Measurements from ENCODE around the gene FGD2.

DNA sequence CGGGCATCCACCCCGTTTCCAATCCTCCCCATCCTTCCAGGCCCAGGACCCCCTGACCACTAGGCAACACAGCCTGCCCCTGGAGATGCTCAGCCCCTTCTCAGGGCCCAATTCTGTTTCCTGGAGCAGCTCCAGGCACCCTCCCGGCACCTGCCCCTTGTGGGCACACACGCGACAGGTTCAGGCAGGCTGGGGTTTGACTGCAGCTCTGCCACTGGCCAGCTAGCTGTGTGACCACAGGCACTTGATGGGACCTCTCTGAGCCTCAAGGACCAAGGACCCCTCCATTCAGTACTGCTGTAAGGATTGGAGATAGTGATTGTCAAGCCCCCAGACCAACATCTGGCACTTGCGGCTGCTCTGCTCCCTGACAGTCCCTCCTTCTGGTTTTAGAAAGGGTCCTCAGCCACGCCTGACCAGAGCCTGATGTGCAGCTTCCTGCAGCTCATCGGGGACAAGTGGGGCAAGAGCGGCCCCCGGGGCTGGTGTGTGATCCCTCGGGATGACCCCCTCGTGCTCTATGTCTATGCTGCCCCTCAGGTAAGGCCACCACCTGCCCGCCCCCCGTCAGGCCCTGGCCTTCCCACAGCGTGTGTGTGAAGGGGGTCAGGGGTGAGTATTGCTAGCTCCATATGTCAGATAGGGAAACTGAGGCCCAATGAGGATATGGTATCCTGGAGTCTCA, 21.7 kb downstream of the FGD2 start:
- TF ChIP-seq YY1 (IDR thresholded peaks at IDR 0.05; ENCODE audit: insufficient read depth, insufficient read length) (no peak), ZNF274 (IDR thresholded peaks at IDR 0.05; ENCODE audit: low read depth, low read length) (no peak)

All from NT2/D1 (cell line).